HFF-Myc (cell line): ENCODE results near the gene JPT2.

Experiments
- DNase-seq: peaks from one replicate; pipeline ENCODE4 v3.0.0-alpha.2; 2011; ENCODE audit warnings: low read depth; ENCODE audit errors: extremely low read depth
- H3K4me3 ChIP-seq: replicated peaks from 2 replicates; pipeline ENCODE4 v1.5.1; 2011; ENCODE audit warnings: low read depth, mild to moderate bottlenecking, control low read depth, low read length
- TF ChIP-seq, protein P1 (sequence below): IDR thresholded peaks from 2 replicates; pipeline ENCODE4 v1.5.1; 2012; ENCODE audit warnings: mild to moderate bottlenecking, low read depth, low read length, control low read depth; ENCODE audit errors: missing control alignments

Gene JPT2

DNA sequence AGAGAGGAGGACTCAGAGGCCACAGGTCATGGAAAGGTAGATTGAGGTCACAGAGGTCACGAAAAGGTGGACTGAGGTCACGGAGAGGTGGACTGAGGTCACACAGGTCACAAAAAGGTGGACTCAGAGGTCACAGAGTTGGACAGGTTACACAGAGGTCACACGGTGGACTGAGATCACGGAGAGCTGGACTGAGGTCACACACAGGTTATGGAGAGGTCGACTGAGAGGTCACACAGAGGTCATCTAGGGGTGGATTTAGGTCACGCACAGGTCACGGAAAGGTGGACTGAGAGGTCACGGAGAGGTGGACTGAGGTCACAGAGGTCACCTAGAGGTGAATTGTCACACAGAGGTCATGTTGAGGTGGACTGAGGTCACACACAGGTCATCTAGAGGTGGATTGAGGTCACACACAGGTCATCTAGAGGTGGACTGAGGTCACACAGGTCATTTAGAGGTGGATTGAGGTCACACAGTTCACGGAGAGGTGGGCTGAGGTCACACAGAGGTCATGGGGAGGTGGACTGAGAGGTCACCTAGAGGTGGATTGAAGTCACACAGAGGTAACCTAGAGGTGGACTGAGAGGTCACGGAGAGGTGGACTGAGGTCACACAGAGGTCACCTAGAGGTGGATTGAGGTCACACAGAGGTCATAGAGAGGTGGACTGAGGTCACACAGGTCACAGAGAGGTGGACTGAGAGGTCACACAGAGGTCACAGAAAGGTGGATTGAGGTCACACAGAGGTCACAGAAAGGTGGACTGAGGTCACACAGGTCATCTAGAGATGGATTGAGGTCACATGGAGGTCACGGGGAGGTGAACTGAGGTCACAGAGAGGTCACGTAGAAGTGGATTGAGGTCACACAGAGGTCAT is 26.7 kb upstream of the JPT2 start:
- H3K4me3 ChIP-seq, result no peak overlapping the region
- no peak for DNase-seq
- TF ChIP-seq, protein P1, sequence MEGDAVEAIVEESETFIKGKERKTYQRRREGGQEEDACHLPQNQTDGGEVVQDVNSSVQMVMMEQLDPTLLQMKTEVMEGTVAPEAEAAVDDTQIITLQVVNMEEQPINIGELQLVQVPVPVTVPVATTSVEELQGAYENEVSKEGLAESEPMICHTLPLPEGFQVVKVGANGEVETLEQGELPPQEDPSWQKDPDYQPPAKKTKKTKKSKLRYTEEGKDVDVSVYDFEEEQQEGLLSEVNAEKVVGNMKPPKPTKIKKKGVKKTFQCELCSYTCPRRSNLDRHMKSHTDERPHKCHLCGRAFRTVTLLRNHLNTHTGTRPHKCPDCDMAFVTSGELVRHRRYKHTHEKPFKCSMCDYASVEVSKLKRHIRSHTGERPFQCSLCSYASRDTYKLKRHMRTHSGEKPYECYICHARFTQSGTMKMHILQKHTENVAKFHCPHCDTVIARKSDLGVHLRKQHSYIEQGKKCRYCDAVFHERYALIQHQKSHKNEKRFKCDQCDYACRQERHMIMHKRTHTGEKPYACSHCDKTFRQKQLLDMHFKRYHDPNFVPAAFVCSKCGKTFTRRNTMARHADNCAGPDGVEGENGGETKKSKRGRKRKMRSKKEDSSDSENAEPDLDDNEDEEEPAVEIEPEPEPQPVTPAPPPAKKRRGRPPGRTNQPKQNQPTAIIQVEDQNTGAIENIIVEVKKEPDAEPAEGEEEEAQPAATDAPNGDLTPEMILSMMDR, result no peak

- TF ChIP-seq, protein P1, result no peak
These were observed 26.1 kb upstream of the JPT2 start for GRCh38 chr16:1651974-1652312.

DNA sequence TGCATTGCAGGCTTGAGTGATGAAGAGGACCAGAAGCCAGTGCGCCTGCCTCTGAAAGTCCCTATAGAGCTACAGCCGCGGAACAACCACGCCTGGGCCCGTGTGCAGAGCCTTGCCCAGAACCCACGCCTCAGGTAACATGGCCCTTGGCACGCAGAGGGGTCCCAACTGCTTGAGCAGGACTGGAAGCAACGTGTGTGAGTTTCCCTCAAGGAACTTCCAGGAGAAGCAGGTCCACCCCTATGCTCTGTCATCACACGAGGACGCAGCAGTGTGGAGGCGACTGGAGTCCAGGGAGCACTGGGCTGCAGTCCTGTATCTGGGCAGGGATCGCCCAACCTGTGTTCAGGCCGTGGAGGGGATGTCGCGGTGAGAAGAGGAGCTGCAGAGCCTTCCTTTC is 25.1 kb upstream of the JPT2 start:
- DNase-seq, result no peak

More at GRCh38 chr16:1651974-1652312, 26.1 kb upstream of the JPT2 start:
- no peak overlapping the region for H3K4me3 ChIP-seq
- no peak for DNase-seq

GRCh38 chr16:1654505-1655268 is 23.4 kb upstream of the JPT2 start:
- DNase-seq, result no peak
- no peak overlapping the region for H3K4me3 ChIP-seq
- TF ChIP-seq, protein P1, result no peak

More for the DNA sequence above, 25.1 kb upstream of the JPT2 start:
- TF ChIP-seq, protein P1, result no peak
- no peak overlapping the region for H3K4me3 ChIP-seq

DNA sequence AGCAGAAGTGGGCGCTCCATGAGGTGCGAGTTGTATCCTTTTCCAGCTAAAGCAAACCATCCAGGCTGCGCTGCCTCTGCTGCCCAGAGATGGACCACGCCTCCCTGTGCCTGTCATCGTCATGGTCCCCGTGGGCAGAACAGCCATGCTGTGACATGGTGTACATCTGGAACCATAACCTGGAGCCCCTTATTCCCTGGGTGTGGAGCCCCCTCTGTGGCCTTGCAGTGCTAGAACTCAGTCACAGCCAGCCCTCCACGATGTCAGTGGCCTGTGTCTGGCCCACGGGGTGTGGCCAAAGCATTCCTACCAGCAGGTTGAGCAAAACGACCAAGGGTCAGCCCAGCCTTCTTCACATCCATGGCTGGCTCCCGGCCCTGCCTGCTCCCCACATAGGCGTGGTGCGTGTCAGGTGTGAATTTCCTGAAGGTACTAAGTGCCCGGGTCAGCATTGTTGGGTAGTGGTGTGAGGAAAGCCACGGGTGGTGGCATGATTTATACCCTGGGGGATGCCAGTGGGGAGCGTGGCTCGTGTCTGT is 22.7 kb upstream of the JPT2 start:
- H3K4me3 ChIP-seq, result no peak overlapping the region
- TF ChIP-seq, protein P1, result no peak
- no peak for DNase-seq

GRCh38 chr16:1655909-1656807 is 21.9 kb upstream of the JPT2 start:
- no peak for DNase-seq
- H3K4me3 ChIP-seq, result no peak overlapping the region
- TF ChIP-seq, protein P1, result no peak
